Calu3 (cell line): ENCODE results near the gene SF3A2. TPM values are rescaled to one million over a fixed set of nuclear protein-coding genes. Genes with fewer than 3 reads are reported as not detected.

Experiments
- BruUV-seq: library from RNA; stranded (reverse); fragments of 400-500 nt; replicated peaks from 2 replicates; lab custom pipeline; 2021; lab: Mats Ljungman, UMichigan
- CTCF ChIA-PET: fragments of 300-600 bp; sonication (Branson Sonifier 250); formaldehyde crosslinking; loops from one replicate; lab custom pipeline; 2022; ENCODE audit warnings: antibody characterized with exemption; lab: Charles Lee
- DNase-seq: peaks from one replicate; pipeline ENCODE4 v3.0.0; 2022
- H3K27ac Mint-ChIP-seq: one replicate; pipeline ENCODE4 v1.8.0; 2022; ENCODE audit warnings: mixed read lengths; ENCODE audit not compliant: unreplicated experiment
- H3K27me3 Mint-ChIP-seq: one replicate; pipeline ENCODE4 v1.8.0; 2022; ENCODE audit warnings: mixed read lengths; ENCODE audit not compliant: unreplicated experiment
- H3K36me3 Mint-ChIP-seq: one replicate; pipeline ENCODE4 v1.8.0; 2022; ENCODE audit warnings: mild to moderate bottlenecking, moderate library complexity, mixed read lengths; ENCODE audit not compliant: insufficient read depth, unreplicated experiment
- H3K4me1 Mint-ChIP-seq: one replicate; pipeline ENCODE4 v1.8.0; 2022; ENCODE audit warnings: mild to moderate bottlenecking, low read depth, mixed read lengths; ENCODE audit not compliant: unreplicated experiment
- H3K4me3 Mint-ChIP-seq: one replicate; pipeline ENCODE4 v1.8.0; 2022; ENCODE audit warnings: mild to moderate bottlenecking, low read depth, moderate library complexity, mixed read lengths; ENCODE audit not compliant: unreplicated experiment
- H3K9me3 Mint-ChIP-seq: one replicate; pipeline ENCODE4 v1.8.0; 2022; ENCODE audit warnings: low read depth, mixed read lengths; ENCODE audit not compliant: unreplicated experiment
- CTCF ChIP-seq: fragments of 200-600 bp; IDR thresholded peaks from one replicate; pipeline ENCODE4 v1.8.0; 2022; ENCODE audit warnings: antibody characterized with exemption; ENCODE audit not compliant: unreplicated experiment
- intact Hi-C: fragments of 100-400 bp; cut with micrococcal nuclease; formaldehyde crosslinking; loops from one replicate; pipeline ENCODE4 v1.10.0; 2022; ENCODE audit not compliant: unreplicated experiment
- microRNA-seq: library from miRNA; unstranded; fragments of <30 nt; microRNA quantifications from one replicate; pipeline ENCODE4 v1.2.0, GENCODE V29; 2022
- total RNA-seq: library from RNA; stranded (reverse); gene quantifications from 2 replicates; pipeline ENCODE4 v1.2.3, GENCODE V29; 2022

The SF3A2 gene
- total RNA-seq, 1 experiment from 2014 or later, result 83.6 TPM

- intact Hi-C loops, result no loop called here
- Mint-ChIP-seq H3K27ac (no peak overlapping the region), H3K4me3 (no peak overlapping the region), H3K36me3 (peaks cover 10% of the 10 kb centered on the region), H3K9me3 (no peaks in the 10 kb centered on the region), H3K27me3 (peaks cover 61% of the 10 kb centered on the region), H3K4me1 (no peaks in the 10 kb centered on the region)
- no peak for TF ChIP-seq CTCF
- DNase-seq, result no peak
- CTCF ChIA-PET, result no interaction called here
- BruUV-seq, result no TSS peak
These were observed 54.0 kb downstream of the SF3A2 start for GRCh38 chr19:2290441-2291184.

DNA sequence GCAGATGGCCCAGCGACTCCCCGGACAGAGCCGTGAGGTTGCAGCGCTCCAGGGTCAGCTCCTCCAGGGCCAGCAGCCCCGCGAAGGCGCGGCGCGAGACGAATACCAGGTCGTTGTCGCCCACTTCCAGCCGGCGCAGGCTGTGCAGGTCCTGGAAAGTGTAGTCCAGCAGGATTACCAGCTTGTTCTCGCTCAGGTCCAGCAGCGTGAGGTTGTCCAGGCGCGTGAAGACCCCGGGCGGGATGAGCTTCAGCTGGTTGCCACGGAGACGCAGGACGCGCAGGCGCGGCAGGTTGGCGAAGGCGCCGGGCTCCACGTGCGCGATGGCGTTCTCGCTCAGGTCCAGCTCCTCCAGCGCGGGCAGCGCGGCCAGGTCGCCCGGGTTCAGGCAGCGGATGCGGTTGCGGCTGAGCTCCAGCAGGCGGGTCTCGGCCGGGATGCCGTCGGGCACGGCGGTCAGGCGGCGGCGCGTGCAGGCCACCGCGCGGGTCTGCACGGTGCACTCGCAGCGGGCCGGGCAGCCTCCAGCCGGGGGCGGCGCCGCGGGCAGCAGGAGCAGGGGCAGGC lies 54.6 kb downstream of the SF3A2 start:
- no peak for TF ChIP-seq CTCF
- Mint-ChIP-seq H3K27ac (no peak overlapping the region), H3K4me3 (no peak overlapping the region), H3K27me3 (peaks cover 62% of the 10 kb centered on the region), H3K36me3 (peaks cover 10% of the 10 kb centered on the region), H3K9me3 (no peaks in the 10 kb centered on the region), H3K4me1 (no peaks in the 10 kb centered on the region)
- no TSS peak for BruUV-seq
- DNase-seq, result peak; percentile 13
- intact Hi-C loops, result no loop called here
- CTCF ChIA-PET, result no interaction called here

DNA sequence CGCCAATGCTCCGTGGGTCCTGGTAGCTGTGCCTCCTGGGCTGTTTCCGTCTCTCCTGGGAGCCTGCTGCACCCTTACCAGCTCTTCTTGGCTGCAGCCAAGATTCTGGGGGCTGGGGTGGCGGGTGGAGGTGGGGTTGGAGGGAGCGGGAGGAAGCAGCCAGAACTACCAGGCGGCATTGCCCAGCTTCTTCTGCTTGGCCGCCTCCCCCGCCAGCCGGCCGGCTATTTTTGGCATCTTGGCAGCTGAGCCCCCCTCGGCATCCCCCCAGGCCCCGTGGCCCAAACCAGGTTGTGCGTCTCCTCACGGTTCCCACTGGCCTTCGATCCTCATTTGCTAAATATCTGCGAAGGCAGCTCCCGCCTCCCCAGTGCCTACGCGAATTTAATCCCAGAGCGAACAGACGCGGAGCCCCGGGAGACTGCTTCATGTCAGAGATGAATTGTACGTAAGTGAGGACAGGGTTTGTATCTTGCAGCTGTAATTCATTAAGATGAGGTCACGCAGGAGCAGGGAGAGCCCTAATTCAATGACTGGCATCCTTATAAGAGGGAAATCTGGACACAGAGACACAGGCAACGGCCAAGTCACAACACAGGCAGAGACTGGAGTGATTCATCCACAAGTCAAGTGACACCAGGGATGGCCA lies 58.2 kb downstream of the SF3A2 start:
- Mint-ChIP-seq H3K4me3 (no peak overlapping the region), H3K36me3 (no peaks in the 10 kb centered on the region), H3K9me3 (no peaks in the 10 kb centered on the region), H3K27me3 (peaks cover 39% of the 10 kb centered on the region), H3K4me1 (no peaks in the 10 kb centered on the region), H3K27ac (no peak overlapping the region)
- CTCF ChIA-PET, result no interaction called here
- DNase-seq, result no peak
- no TSS peak for BruUV-seq
- intact Hi-C loops, result no loop called here
- TF ChIP-seq CTCF, result no peak

DNA sequence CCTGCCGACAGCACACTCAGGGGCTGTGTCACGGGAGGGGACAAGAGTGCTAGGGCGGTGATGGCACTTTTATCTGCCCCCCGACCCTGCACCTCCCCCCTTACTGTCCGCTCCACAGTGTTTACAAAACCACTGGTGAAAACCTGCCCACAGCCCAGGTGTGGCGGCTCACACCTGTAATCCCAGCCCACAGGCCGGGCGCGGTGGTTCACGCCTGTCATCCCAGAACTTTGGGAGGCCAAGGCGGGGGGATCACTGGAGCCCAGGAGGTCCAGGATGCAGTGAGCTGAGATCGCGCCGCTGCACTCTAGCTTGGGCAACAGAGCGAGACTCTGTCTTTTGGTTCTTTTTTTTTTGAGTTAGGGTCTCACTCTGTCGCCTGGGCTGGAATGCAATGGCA lies 59.5 kb downstream of the SF3A2 start:
- no TSS peak for BruUV-seq
- Mint-ChIP-seq H3K27me3 (peaks cover 44% of the 10 kb centered on the region), H3K9me3 (no peaks in the 10 kb centered on the region), H3K4me3 (no peak overlapping the region), H3K36me3 (no peaks in the 10 kb centered on the region), H3K4me1 (no peaks in the 10 kb centered on the region), H3K27ac (no peak overlapping the region)
- intact Hi-C loops, result no loop called here
- no peak for DNase-seq
- TF ChIP-seq CTCF, result no peak
- CTCF ChIA-PET, result no interaction called here

Small RNA genes within 50 kb of the gene (microRNA-seq; reads per million reads assigned to microRNA genes)
- gene MIR1227 (33.8 reads per million, percentile 52 among the genes with 10 or more reads in this experiment), gene MIR4321 (not detected)

Other genes with a start within 250 kb of the SF3A2 start
- gene BTBD2, start 221.1 kb upstream of the SF3A2 start, total RNA-seq, result 65.3 and 72.3 TPM in 2 replicates
- gene MKNK2, start 185.6 kb upstream of the SF3A2 start, total RNA-seq, result 96.0 and 99.7 TPM in 2 replicates
- 13.7 and 15.8 TPM in 2 replicates for gene MOB3A, start 140.5 kb upstream of the SF3A2 start, total RNA-seq
- 2.7 and 2.8 TPM in 2 replicates for gene IZUMO4, start 139.9 kb upstream of the SF3A2 start, total RNA-seq
- gene AP3D1, start 85.3 kb upstream of the SF3A2 start, total RNA-seq, result 107 and 108 TPM in 2 replicates
- gene DOT1L, start 72.9 kb upstream of the SF3A2 start, total RNA-seq, result 39.3 and 42.9 TPM in 2 replicates
- gene PLEKHJ1, start 495 bp upstream of the SF3A2 start, total RNA-seq, result 38.7 and 43.5 TPM in 2 replicates
- gene AMH, start 12.5 kb downstream of the SF3A2 start, total RNA-seq, result 3.7 and 5.0 TPM in 2 replicates
- gene JSRP1, start 19.6 kb downstream of the SF3A2 start, total RNA-seq, result 0.73 TPM in 1 of 2 replicates, not detected in the other
- not detected in 2 replicates for gene PEAK3, start 45.4 kb downstream of the SF3A2 start, total RNA-seq
- not detected in 2 replicates for gene LINGO3, start 71.3 kb downstream of the SF3A2 start, total RNA-seq
- gene LSM7, start 91.8 kb downstream of the SF3A2 start, total RNA-seq, result 71.5 and 93.0 TPM in 2 replicates
- gene SPPL2B, start 91.9 kb downstream of the SF3A2 start, total RNA-seq, result 56.0 and 59.3 TPM in 2 replicates
- gene TMPRSS9, start 123.4 kb downstream of the SF3A2 start, total RNA-seq, result not detected in 2 replicates
- 75.8 and 81.8 TPM in 2 replicates for gene TIMM13, start 190.8 kb downstream of the SF3A2 start, total RNA-seq
- 88.0 and 109 TPM in 2 replicates for gene LMNB2, start 220.1 kb downstream of the SF3A2 start, total RNA-seq
- gene GADD45B, start 239.3 kb downstream of the SF3A2 start, total RNA-seq, result 26.3 and 36.5 TPM in 2 replicates